ENCODE results near the gene BCS1L. TPM values are rescaled to one million over a fixed set of nuclear protein-coding genes. Genes with fewer than 3 reads are reported as not detected.
A peak's percentile ranks its signal among the peaks of the same experiment; 100 is the strongest.

Gene BCS1L
- total RNA-seq, 1 experiment from 2014 or later = 47.0 TPM

- DNase-seq (ENCODE audit: low read depth) = no peak
Measured at GRCh38 chr2:218659988-218660358, 490 bp downstream of the BCS1L start.

GRCh38 chr2:218662377-218662776, 2.9 kb downstream of the BCS1L start:
- DNase-seq (ENCODE audit: low read depth) = no peak

GRCh38 chr2:218662827-218663226, 3.3 kb downstream of the BCS1L start:
- DNase-seq (ENCODE audit: low read depth) = no peak

- DNase-seq (ENCODE audit: low read depth) = no peak
Measured at GRCh38 chr2:218663901-218664300, 4.4 kb downstream of the BCS1L start.

- no peak for DNase-seq (ENCODE audit: low read depth)
Measured at GRCh38 chr2:218664653-218665052, 5.2 kb downstream of the BCS1L start.

GRCh38 chr2:218671097-218671653, 11.7 kb downstream of the BCS1L start:
- DNase-seq (ENCODE audit: low read depth) = peak; percentile 50

GRCh38 chr2:218671654-218672566, 12.4 kb downstream of the BCS1L start, which contains the start of the genes RNF25 and STK36:
Gene RNF25, minus strand, starts transcription at chr2:218672002. Its CDS starts 32 bp downstream, at chr2:218671970.
Gene STK36, plus strand, starts transcription at chr2:218672086. Its CDS starts 744 bp downstream, at chr2:218672830.
- DNase-seq (ENCODE audit: low read depth) = peak; percentile 92

- peak; percentile 11 for DNase-seq (ENCODE audit: low read depth)
Measured at GRCh38 chr2:218679119-218679518, 19.6 kb downstream of the BCS1L start.

GRCh38 chr2:218680061-218680460, 20.6 kb downstream of the BCS1L start:
- DNase-seq (ENCODE audit: low read depth) = no peak

- DNase-seq (ENCODE audit: low read depth) = peak; percentile 79
Measured at GRCh38 chr2:218687400-218688060, 28.0 kb downstream of the BCS1L start.

- DNase-seq (ENCODE audit: low read depth) = peak; percentile 41
Measured at GRCh38 chr2:218691234-218691633, 31.8 kb downstream of the BCS1L start.

- DNase-seq (ENCODE audit: low read depth) = no peak
Measured at GRCh38 chr2:218694405-218695145, 35.1 kb downstream of the BCS1L start.

GRCh38 chr2:218698885-218699284, 39.4 kb downstream of the BCS1L start:
- no peak for DNase-seq (ENCODE audit: low read depth)

GRCh38 chr2:218701806-218702205, 42.3 kb downstream of the BCS1L start:
- peak; percentile 17 for DNase-seq (ENCODE audit: low read depth)

GRCh38 chr2:218703341-218703740, 43.9 kb downstream of the BCS1L start:
- no peak for DNase-seq (ENCODE audit: low read depth)

GRCh38 chr2:218708086-218708485, 48.6 kb downstream of the BCS1L start:
- DNase-seq (ENCODE audit: low read depth) = no peak

- DNase-seq (ENCODE audit: low read depth) = no peak
Measured at GRCh38 chr2:218709908-218710307, 50.4 kb downstream of the BCS1L start.

GRCh38 chr2:218710334-218710686, 50.8 kb downstream of the BCS1L start:
- DNase-seq (ENCODE audit: low read depth) = no peak

- peak; percentile 95 for DNase-seq (ENCODE audit: low read depth)
Measured at GRCh38 chr2:218710687-218711549, 51.4 kb downstream of the BCS1L start, which contains the start of gene TTLL4. Gene TTLL4, plus strand, starts transcription at chr2:218710835. Its CDS starts 26,842 bp downstream, at chr2:218737677.

- no peak for DNase-seq (ENCODE audit: low read depth)
Measured at GRCh38 chr2:218711550-218711929, 52.1 kb downstream of the BCS1L start.
